Measurements from ENCODE around the gene DENND2A.

The DENND2A gene

DNA sequence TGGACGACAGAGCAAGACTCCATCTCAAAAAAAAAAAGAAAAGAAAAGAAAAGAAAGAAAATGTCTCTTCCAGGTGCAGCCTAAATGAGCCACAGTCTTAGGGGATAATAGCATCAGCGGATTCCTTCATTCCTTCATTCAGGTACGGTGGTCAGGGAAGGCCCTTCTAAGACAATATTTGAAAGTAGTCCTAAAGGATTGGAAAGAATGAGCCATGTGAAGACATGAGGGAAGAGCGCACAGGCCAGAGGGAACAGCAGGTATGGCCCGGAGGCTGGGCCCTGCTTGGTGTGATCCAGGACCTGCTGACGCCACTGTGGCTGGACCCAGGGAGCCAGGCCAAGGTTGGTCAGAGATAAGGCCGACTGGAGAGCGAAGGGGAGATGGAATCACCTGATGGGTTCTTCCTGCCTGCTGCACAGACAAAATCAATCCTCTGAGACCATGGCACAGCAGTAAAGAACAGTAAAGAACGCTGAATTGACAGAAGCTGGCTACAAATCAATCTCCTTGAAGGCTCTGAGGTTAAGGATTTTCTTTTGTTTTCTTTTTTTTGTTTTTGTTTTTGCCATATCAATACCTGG, 145.0 kb downstream of the DENND2A start:
- DNase-seq: no peak

- no peak for DNase-seq
These were observed 145.7 kb downstream of the DENND2A start for GRCh38 chr7:140494867-140495266.

- no peak for DNase-seq
These were observed 151.6 kb downstream of the DENND2A start for GRCh38 chr7:140489026-140489359.

DNA sequence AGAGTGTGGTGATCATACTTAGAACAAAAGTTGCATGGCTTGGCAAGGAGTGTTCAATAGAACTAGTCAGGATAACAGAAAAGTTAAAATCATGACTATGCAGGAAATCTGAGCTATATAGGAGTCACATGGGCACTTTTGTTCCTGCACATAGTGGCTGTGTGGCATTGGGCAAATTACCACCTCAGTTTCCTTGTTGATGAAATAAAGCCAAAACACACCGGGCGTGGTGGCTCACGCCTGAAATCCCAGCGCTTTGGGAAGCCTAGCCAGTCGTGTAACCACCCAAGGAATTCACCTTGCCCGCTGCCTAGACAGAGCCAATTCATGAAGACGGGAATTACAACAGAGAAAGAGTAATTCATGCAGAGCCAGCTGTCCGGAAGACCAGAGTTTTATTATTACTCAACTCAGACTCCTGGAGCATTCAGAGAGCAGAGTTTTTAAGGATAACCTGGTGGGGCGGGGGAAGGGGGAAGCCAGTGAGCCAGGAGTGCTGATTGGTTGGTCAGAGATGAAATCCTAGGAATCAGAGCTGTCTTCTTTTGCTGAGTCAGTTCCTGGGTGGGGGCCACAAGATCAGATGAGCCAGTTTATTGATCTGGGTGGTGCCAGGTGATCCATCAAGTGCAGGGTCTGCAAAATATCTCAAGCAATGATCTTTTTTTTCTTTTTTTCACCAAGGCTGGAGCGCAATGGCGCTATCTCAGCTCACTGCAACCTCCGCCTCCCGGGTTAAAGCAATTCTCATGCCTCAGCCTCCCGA, 154.9 kb downstream of the DENND2A start:
- no peak for DNase-seq

DNA sequence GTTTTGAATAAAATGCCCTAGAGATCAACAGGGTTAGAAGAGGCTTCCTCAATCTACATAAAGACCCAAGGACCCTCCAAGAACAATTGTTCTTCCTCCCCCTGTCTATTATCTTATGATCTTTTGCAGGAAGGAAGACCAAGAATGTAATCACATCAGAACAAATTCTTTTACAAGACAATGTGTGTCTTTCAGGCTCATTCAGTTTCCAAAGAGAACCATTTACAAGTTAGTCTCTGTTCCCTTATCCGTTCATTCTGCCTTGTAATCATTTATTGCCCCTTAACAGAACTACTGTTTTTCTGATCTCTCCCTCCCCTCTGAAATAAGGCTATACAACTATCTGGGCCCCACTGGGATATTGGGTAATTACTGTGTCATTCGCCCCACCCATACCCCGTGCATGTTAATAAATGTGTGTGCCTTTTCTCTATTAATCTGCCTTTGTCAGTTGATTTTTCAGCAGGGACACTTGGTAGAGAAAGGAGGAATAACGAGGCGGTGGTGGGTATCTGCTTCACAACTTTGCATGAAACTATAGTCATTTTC, 155.6 kb downstream of the DENND2A start:
- no peak for DNase-seq

- no peak for DNase-seq
These were observed 156.1 kb downstream of the DENND2A start for GRCh38 chr7:140484479-140484878.

DNA sequence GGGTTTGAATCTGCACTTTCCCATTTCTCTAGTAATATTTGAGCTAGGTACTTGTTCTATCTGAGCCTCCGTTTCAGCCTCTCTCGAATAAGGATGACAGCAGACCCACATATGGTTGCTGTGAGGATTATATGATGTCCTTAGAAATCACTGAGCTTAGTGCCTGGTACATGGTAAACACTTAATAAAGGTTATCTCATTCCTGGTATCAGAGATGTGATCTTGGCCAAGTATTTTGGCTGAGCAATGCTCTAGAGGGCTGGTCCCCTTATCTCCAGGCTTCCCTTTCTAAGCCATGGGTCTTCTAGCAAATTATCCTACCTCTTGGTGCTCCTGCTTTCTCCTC, 160.9 kb downstream of the DENND2A start:
- DNase-seq: no peak

GRCh38 chr7:140479062-140479738, 161.4 kb downstream of the DENND2A start, which contains the start of gene MKRN1:
Gene MKRN1 (minus strand): TSS chr7:140479505. CDS start chr7:140479344, 161 bp downstream.
- peak; percentile 95 for DNase-seq

GRCh38 chr7:140478246-140479061, 162.2 kb downstream of the DENND2A start:
- no peak for DNase-seq

GRCh38 chr7:140476698-140477261, 163.8 kb downstream of the DENND2A start:
- DNase-seq: no peak

GRCh38 chr7:140475747-140476333, 164.8 kb downstream of the DENND2A start:
- peak; percentile 84 for DNase-seq

All from NCI-H1694 (cell line).